NT2/D1 (cell line): ENCODE measurements around the gene PIH1D2.
"Not testable (repeated sequence)": the region's sequence is repeated elsewhere in the genome, so short reads cannot be mapped to it uniquely, and the experiment has no call there.

Source experiments
- SUZ12 ChIP-seq: IDR thresholded peaks from 2 replicates; pipeline ENCODE4 v1.6.1; 2011; ENCODE audit not compliant: insufficient read length, insufficient read depth; ENCODE audit errors: extremely low read depth
- YY1 ChIP-seq: IDR thresholded peaks from 2 replicates; pipeline ENCODE4 v1.6.1; 2011; ENCODE audit not compliant: insufficient read length, insufficient read depth
- ZNF274 ChIP-seq: IDR thresholded peaks from 2 replicates; pipeline ENCODE4 v1.6.1; 2011; ENCODE audit warnings: mild to moderate bottlenecking, low read depth, low read length

- TF ChIP-seq SUZ12, ZNF274, YY1: not testable (repeated sequence)
These were observed 27.2 kb downstream of the PIH1D2 start for GRCh38 chr11:112046647-112047046.
